ENCODE data around the gene FXYD2.
A peak's percentile ranks its signal among the peaks of the same experiment; 100 is the strongest.

GRCh38 chr11:117824571-117825537, at the start of gene FXYD2:
- TF ChIP-seq CEBPB (IDR thresholded peaks at IDR 0.05): 0 out of 2 replicates have a peak, but pooled peaks have one; percentile 8
- no peak for TF ChIP-seq TAF1 (IDR thresholded peaks at IDR 0.05; ENCODE audit: low read depth)
- no peak for TF ChIP-seq CREB1 (IDR thresholded peaks at IDR 0.05; ENCODE audit: low read depth)
- TF ChIP-seq, protein P1, sequence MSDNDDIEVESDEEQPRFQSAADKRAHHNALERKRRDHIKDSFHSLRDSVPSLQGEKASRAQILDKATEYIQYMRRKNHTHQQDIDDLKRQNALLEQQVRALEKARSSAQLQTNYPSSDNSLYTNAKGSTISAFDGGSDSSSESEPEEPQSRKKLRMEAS (IDR thresholded peaks at IDR 0.05): no peak
- no peak for TF ChIP-seq EGR1 (IDR thresholded peaks at IDR 0.05)
- TF ChIP-seq, protein P2, sequence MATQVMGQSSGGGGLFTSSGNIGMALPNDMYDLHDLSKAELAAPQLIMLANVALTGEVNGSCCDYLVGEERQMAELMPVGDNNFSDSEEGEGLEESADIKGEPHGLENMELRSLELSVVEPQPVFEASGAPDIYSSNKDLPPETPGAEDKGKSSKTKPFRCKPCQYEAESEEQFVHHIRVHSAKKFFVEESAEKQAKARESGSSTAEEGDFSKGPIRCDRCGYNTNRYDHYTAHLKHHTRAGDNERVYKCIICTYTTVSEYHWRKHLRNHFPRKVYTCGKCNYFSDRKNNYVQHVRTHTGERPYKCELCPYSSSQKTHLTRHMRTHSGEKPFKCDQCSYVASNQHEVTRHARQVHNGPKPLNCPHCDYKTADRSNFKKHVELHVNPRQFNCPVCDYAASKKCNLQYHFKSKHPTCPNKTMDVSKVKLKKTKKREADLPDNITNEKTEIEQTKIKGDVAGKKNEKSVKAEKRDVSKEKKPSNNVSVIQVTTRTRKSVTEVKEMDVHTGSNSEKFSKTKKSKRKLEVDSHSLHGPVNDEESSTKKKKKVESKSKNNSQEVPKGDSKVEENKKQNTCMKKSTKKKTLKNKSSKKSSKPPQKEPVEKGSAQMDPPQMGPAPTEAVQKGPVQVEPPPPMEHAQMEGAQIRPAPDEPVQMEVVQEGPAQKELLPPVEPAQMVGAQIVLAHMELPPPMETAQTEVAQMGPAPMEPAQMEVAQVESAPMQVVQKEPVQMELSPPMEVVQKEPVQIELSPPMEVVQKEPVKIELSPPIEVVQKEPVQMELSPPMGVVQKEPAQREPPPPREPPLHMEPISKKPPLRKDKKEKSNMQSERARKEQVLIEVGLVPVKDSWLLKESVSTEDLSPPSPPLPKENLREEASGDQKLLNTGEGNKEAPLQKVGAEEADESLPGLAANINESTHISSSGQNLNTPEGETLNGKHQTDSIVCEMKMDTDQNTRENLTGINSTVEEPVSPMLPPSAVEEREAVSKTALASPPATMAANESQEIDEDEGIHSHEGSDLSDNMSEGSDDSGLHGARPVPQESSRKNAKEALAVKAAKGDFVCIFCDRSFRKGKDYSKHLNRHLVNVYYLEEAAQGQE (IDR thresholded peaks at IDR 0.05; ENCODE audit: low read depth): no peak
- no peak for TF ChIP-seq USF1 (IDR thresholded peaks at IDR 0.05)
- TF ChIP-seq EP300 (IDR thresholded peaks at IDR 0.05; ENCODE audit: borderline replicate concordance): no peak
- no peak for TF ChIP-seq RAD21 (IDR thresholded peaks at IDR 0.05; ENCODE audit: low read depth)
